DOHH2 (cell line): Measurements from ENCODE around the gene MAGEA3.
"Not testable (repeated sequence)": the region's sequence is repeated elsewhere in the genome, so short reads cannot be mapped to it uniquely, and the experiment has no call there.

Experiments
- H3F3A ChIP-seq: fragments of 200-600 bp; sonication (generic), shearing (Covaris generic); 2 replicates; pipeline ENCODE4 v1.6.0; 2016; ENCODE audit warnings: antibody characterized with exemption, mild to moderate bottlenecking; ENCODE audit not compliant: control insufficient read depth, insufficient read depth
- H3K27ac ChIP-seq: fragments of 200-600 bp; sonication (generic); 2 replicates; pipeline ENCODE4 v1.5.1; 2014; ENCODE audit warnings: low read depth, mild to moderate bottlenecking, low read length, moderate library complexity
- H3K27me3 ChIP-seq: fragments of 200-600 bp; sonication (generic); 2 replicates; pipeline ENCODE4 v1.6.1; 2014; ENCODE audit warnings: mild to moderate bottlenecking, low read length, mixed read lengths; ENCODE audit not compliant: control insufficient read depth
- H3K36me3 ChIP-seq: fragments of 200-600 bp; sonication (generic); 2 replicates; pipeline ENCODE4 v1.6.1; 2014; ENCODE audit warnings: mild to moderate bottlenecking, low read length, moderate library complexity, mixed read lengths; ENCODE audit not compliant: control insufficient read depth
- H3K4me1 ChIP-seq: fragments of 200-600 bp; sonication (generic); 2 replicates; pipeline ENCODE4 v1.6.1; 2014; ENCODE audit warnings: mild to moderate bottlenecking, low read length, mixed read lengths; ENCODE audit not compliant: control insufficient read depth
- H3K4me2 ChIP-seq: fragments of 200-600 bp; sonication (generic); 2 replicates; pipeline ENCODE4 v1.6.0; 2014; ENCODE audit warnings: mild to moderate bottlenecking, low read length, moderate library complexity
- H3K4me3 ChIP-seq: fragments of 200-600 bp; sonication (generic); 2 replicates; pipeline ENCODE4 v1.5.1; 2014; ENCODE audit warnings: mild to moderate bottlenecking, low read length, mixed read lengths
- H3K79me2 ChIP-seq: fragments of 200-600 bp; sonication (generic); 2 replicates; pipeline ENCODE4 v1.6.1; 2014; ENCODE audit warnings: mild to moderate bottlenecking, low read length, mixed read lengths; ENCODE audit not compliant: control insufficient read depth
- H3K9me2 ChIP-seq: fragments of 200-600 bp; sonication (generic); replicated peaks from 2 replicates; pipeline ENCODE4 v1.6.1; 2014; ENCODE audit warnings: mild to moderate bottlenecking, low read length, mixed read lengths; ENCODE audit not compliant: control insufficient read depth
- H3K9me3 ChIP-seq: fragments of 200-600 bp; sonication (generic); 2 replicates; pipeline ENCODE4 v1.6.1; 2014; ENCODE audit warnings: antibody characterized with exemption, low read length, mixed read lengths; ENCODE audit not compliant: control insufficient read depth, insufficient read depth
- H4K20me1 ChIP-seq: fragments of 200-600 bp; sonication (generic); 2 replicates; pipeline ENCODE4 v1.6.0; 2014; ENCODE audit warnings: low read depth, mild to moderate bottlenecking, antibody characterized with exemption, low read length, moderate library complexity; ENCODE audit not compliant: control insufficient read depth, insufficient read depth
- CTCF ChIP-seq: fragments of 200-600 bp; sonication (generic); IDR thresholded peaks from one replicate; pipeline ENCODE4 v1.5.1; 2014; ENCODE audit warnings: antibody characterized with exemption, mild to moderate bottlenecking, low read depth, low read length; ENCODE audit not compliant: poor library complexity, severe bottlenecking
- EZH2phosphoT487 ChIP-seq: fragments of 200-600 bp; sonication (generic); IDR thresholded peaks from 2 replicates; pipeline ENCODE4 v1.6.1; 2017; ENCODE audit warnings: borderline replicate concordance, mild to moderate bottlenecking, antibody characterized with exemption, low read length, moderate library complexity, mixed read lengths

Gene MAGEA3

GRCh38 chrX:152656890-152657289 is 41.7 kb upstream of the MAGEA3 start:
- H3K27me3 ChIP-seq = no peaks in the 10 kb centered on the region
- no peaks in the 10 kb centered on the region for H3K9me3 ChIP-seq
- TF ChIP-seq EZH2phosphoT487 (no peak), CTCF (no peak)
- H3K9me2 ChIP-seq = no peaks in the 10 kb centered on the region
- no peak overlapping the region for H3K4me2 ChIP-seq
- H3K4me3 ChIP-seq = no peak overlapping the region
- no peak overlapping the region for H3K27ac ChIP-seq
- H3K36me3 ChIP-seq = no peaks in the 10 kb centered on the region
- no peaks in the 10 kb centered on the region for H3F3A ChIP-seq
- no peaks in the 10 kb centered on the region for H3K4me1 ChIP-seq
- no peaks in the 10 kb centered on the region for H4K20me1 ChIP-seq
- no peaks in the 10 kb centered on the region for H3K79me2 ChIP-seq

GRCh38 chrX:152658302-152658701 is 40.3 kb upstream of the MAGEA3 start:
- TF ChIP-seq CTCF (peak; percentile 33), EZH2phosphoT487 (no peak)
- Histone ChIP-seq H3K4me2 (no peak overlapping the region), H3F3A (no peaks in the 10 kb centered on the region), H3K36me3 (no peaks in the 10 kb centered on the region), H3K4me3 (no peak overlapping the region), H3K27me3 (no peaks in the 10 kb centered on the region), H3K27ac (no peak overlapping the region), H3K9me3 (no peaks in the 10 kb centered on the region), H4K20me1 (no peaks in the 10 kb centered on the region), H3K79me2 (no peaks in the 10 kb centered on the region), H3K4me1 (peaks cover 4% of the 10 kb centered on the region), H3K9me2 (no peaks in the 10 kb centered on the region)

GRCh38 chrX:152663086-152663485 is 35.5 kb upstream of the MAGEA3 start:
- no peak overlapping the region for H3K27ac ChIP-seq
- no peaks in the 10 kb centered on the region for H3K9me2 ChIP-seq
- TF ChIP-seq EZH2phosphoT487 (no peak), CTCF (no peak)
- H3K36me3 ChIP-seq = no peaks in the 10 kb centered on the region
- no peaks in the 10 kb centered on the region for H3F3A ChIP-seq
- H3K79me2 ChIP-seq = no peaks in the 10 kb centered on the region
- peak overlapping the region; percentile 27 for H3K4me2 ChIP-seq
- peaks cover 16% of the 10 kb centered on the region for H3K4me1 ChIP-seq
- no peaks in the 10 kb centered on the region for H3K27me3 ChIP-seq
- no peaks in the 10 kb centered on the region for H4K20me1 ChIP-seq
- H3K4me3 ChIP-seq = no peak overlapping the region
- H3K9me3 ChIP-seq = no peaks in the 10 kb centered on the region; the same call in 1 of the 2 replicates

- H3K9me3 ChIP-seq = no peaks in the 10 kb centered on the region
- H3F3A ChIP-seq = no peaks in the 10 kb centered on the region
- no peaks in the 10 kb centered on the region for H3K9me2 ChIP-seq
- no peaks in the 10 kb centered on the region for H4K20me1 ChIP-seq
- no peak overlapping the region for H3K4me2 ChIP-seq
- no peak overlapping the region for H3K4me3 ChIP-seq
- H3K27me3 ChIP-seq = no peaks in the 10 kb centered on the region
- no peaks in the 10 kb centered on the region for H3K36me3 ChIP-seq
- TF ChIP-seq CTCF = no peak
- TF ChIP-seq EZH2phosphoT487 = no peak
- H3K4me1 ChIP-seq = no peaks in the 10 kb centered on the region
- no peaks in the 10 kb centered on the region for H3K79me2 ChIP-seq
- H3K27ac ChIP-seq = no peak overlapping the region
Measured at GRCh38 chrX:152674135-152674534, 24.5 kb upstream of the MAGEA3 start.

GRCh38 chrX:152674652-152675051 is 23.9 kb upstream of the MAGEA3 start:
- not testable (repeated sequence) for H4K20me1 ChIP-seq, H3K4me3 ChIP-seq, H3K36me3 ChIP-seq, H3K9me2 ChIP-seq, H3K4me2 ChIP-seq, H3F3A ChIP-seq, H3K27me3 ChIP-seq, H3K27ac ChIP-seq, H3K9me3 ChIP-seq, H3K4me1 ChIP-seq, H3K79me2 ChIP-seq
